Keratinocyte (primary cell): ENCODE measurements around the gene CD96. TPM values are rescaled to one million over a fixed set of nuclear protein-coding genes. Genes with fewer than 3 reads are reported as not detected.

Experiments
- DNase-seq: peaks from one replicate; pipeline ENCODE4 v3.0.0-alpha.2; 2011; ENCODE audit warnings: low read depth, missing footprints, low spot score
- FAIRE-seq: peaks from 2 replicates; lab custom pipeline; 2011; peaks lifted over from hg19 to GRCh38; lab: Jason Lieb, UNC
- H2AFZ ChIP-seq: 2 replicates; pipeline ENCODE4 v1.6.0; 2012; ENCODE audit warnings: low read length, control low read depth, inconsistent platforms; ENCODE audit not compliant: control insufficient read depth
- H3K27ac ChIP-seq: 2 replicates; pipeline ENCODE4 v1.5.1; 2011; ENCODE audit warnings: low read length; ENCODE audit not compliant: control insufficient read depth, insufficient read depth
- H3K27me3 ChIP-seq: 3 replicates; pipeline ENCODE4 v1.6.0; 2011; ENCODE audit warnings: low read length; ENCODE audit not compliant: control insufficient read depth, insufficient read depth; ENCODE audit errors: extremely low read depth
- H3K36me3 ChIP-seq, 2 experiments: 2 replicates in 1 of 2; 3 replicates in 1 of 2; pipeline ENCODE4 v1.5.1; 2011; ENCODE audit warnings: low read length in 2 of 2, mild to moderate bottlenecking in 1 of 2; ENCODE audit not compliant: control insufficient read depth in 2 of 2, insufficient read depth in 2 of 2; ENCODE audit errors: extremely low read depth in 1 of 2
- H3K4me1 ChIP-seq: 3 replicates; pipeline ENCODE4 v1.5.1; 2011; ENCODE audit warnings: low read length; ENCODE audit not compliant: control insufficient read depth, insufficient read depth; ENCODE audit errors: extremely low read depth
- H3K4me2 ChIP-seq: 3 replicates; pipeline ENCODE4 v1.6.0; 2011; ENCODE audit warnings: low read depth, low read length; ENCODE audit not compliant: control insufficient read depth, insufficient read depth; ENCODE audit errors: extremely low read depth
- H3K4me3 ChIP-seq, 3 experiments: fragments of 200-600 bp in 1 of 3; sonication (generic) in 1 of 3; 2 replicates in 2 of 3; 3 replicates in 1 of 3; pipeline ENCODE4 v1.5.1; 2011 to 2016; ENCODE audit warnings: low read length in 3 of 3, mild to moderate bottlenecking in 3 of 3, control low read depth in 2 of 3, inconsistent platforms in 1 of 3, low read depth in 1 of 3, mixed read lengths in 1 of 3, mixed run types in 1 of 3, moderate library complexity in 1 of 3; ENCODE audit not compliant: control insufficient read depth in 2 of 3, insufficient read depth in 2 of 3; ENCODE audit errors: extremely low read depth in 1 of 3
- H3K79me2 ChIP-seq: 2 replicates; pipeline ENCODE4 v1.6.0; 2012; ENCODE audit warnings: low read length; ENCODE audit not compliant: control insufficient read depth, insufficient read depth
- H3K9ac ChIP-seq: 3 replicates; pipeline ENCODE4 v1.6.0; 2011; ENCODE audit warnings: low read length; ENCODE audit not compliant: control insufficient read depth, insufficient read depth; ENCODE audit errors: extremely low read depth
- H3K9me1 ChIP-seq: 3 replicates; pipeline ENCODE4 v1.6.0; 2011; ENCODE audit warnings: low read length; ENCODE audit not compliant: control insufficient read depth, insufficient read depth; ENCODE audit errors: extremely low read depth
- H3K9me3 ChIP-seq: 2 replicates; pipeline ENCODE4 v1.5.1; 2012; ENCODE audit warnings: low read depth, low read length; ENCODE audit not compliant: control insufficient read depth
- H4K20me1 ChIP-seq: 3 replicates; pipeline ENCODE4 v1.6.0; 2011; ENCODE audit warnings: low read length; ENCODE audit not compliant: control insufficient read depth, insufficient read depth; ENCODE audit errors: extremely low read depth
- CTCF ChIP-seq, 3 experiments: IDR thresholded peaks in 1 of 3; conservative IDR thresholded peaks in 1 of 3; optimal IDR thresholded peaks in 1 of 3; 2 replicates in 2 of 3; 3 replicates in 1 of 3; pipeline versions ENCODE3 to v1.5.1; 2011; ENCODE audit warnings: low read length in 3 of 3, mild to moderate bottlenecking in 3 of 3, moderate library complexity in 2 of 3, control low read depth in 1 of 3, inconsistent platforms in 1 of 3; ENCODE audit not compliant: insufficient read depth in 2 of 3; ENCODE audit errors: extremely low read depth in 1 of 3
- EZH2 ChIP-seq: IDR thresholded peaks from one replicate; pipeline ENCODE4 v1.6.1; 2012; ENCODE audit warnings: inconsistent platforms, mild to moderate bottlenecking, low read length, moderate library complexity
- dilution Hi-C: fragments of 300-500 bp; cut with MboI; formaldehyde crosslinking; loops from one replicate; pipeline ENCODE4 v1.7.0; 2020; ENCODE audit warnings: low sequenced_read_pairs; ENCODE audit not compliant: extremely low pct_ligation_motif_present
- polyA plus RNA-seq, 5 experiments: library from polyadenylated mRNA; depleted of rRNA in 3 of 5; stranded (reverse) in 3 of 5; stranded (forward) in 1 of 5; unstranded in 1 of 5; fragments of >200 nt; gene quantifications; 1 replicate in 1 of 5; 2 replicates in 3 of 5; 3 replicates in 1 of 5; pipeline versions ENCODE4 v1.2.1 to v1.2.3, GENCODE V29; 2011 to 2012; ENCODE audit warnings: missing spikeins in 2 of 5, low read depth in 1 of 5, low replicate concordance in 1 of 5

The CD96 gene
- polyA plus RNA-seq, 1 donor (not counting 4 experiments of a cell fraction or from before 2014, with no cell fraction given): 0.13 TPM

GRCh38 chr3:111688190-111688800, 146.3 kb downstream of the CD96 start:
- no peak for DNase-seq
- dilution Hi-C loops: loop anchor here (25.0 kb wide), 1 partner anchor 101 kb away; the partner anchor contains the start of gene ZBED2

GRCh38 chr3:111690242-111690641, 148.2 kb downstream of the CD96 start:
- FAIRE-seq (peak; percentile 43), DNase-seq (no peak)
- no peaks in the 10 kb centered on the region for H4K20me1 ChIP-seq
- H3K4me3 ChIP-seq: no peak overlapping the region
- H3K27me3 ChIP-seq: no peaks in the 10 kb centered on the region
- peaks cover 17% of the 10 kb centered on the region for H3K79me2 ChIP-seq
- peaks cover 24% of the 10 kb centered on the region for H3K4me1 ChIP-seq
- H3K36me3 ChIP-seq: no peaks in the 10 kb centered on the region
- TF ChIP-seq CTCF (optimal IDR thresholded peaks at IDR 0.05 in 1 of 3, IDR thresholded peaks at IDR 0.05 in 1 of 3, conservative IDR thresholded peaks at IDR 0.05 in 1 of 3; ENCODE audit: extremely low read depth in 1 of 3, insufficient read depth in 2 of 3, low read length in 3 of 3) (no peak), EZH2 (no peak)
- H3K9me1 ChIP-seq: no peaks in the 10 kb centered on the region
- H3K27ac ChIP-seq: no peak overlapping the region
- H3K9me3 ChIP-seq: no peaks in the 10 kb centered on the region
- dilution Hi-C loops: loop anchor here (25.0 kb wide), 1 partner anchor 103 kb away; the partner anchor contains the start of gene ZBED2
- no peak overlapping the region for H3K4me2 ChIP-seq
- no peak overlapping the region for H2AFZ ChIP-seq
- H3K9ac ChIP-seq: no peak overlapping the region

More at GRCh38 chr3:111688190-111688800, 146.3 kb downstream of the CD96 start:
- peak; percentile 39 for FAIRE-seq
- H3K9me1 ChIP-seq: no peaks in the 10 kb centered on the region
- no peak overlapping the region for H3K27ac ChIP-seq
- no peak overlapping the region for H3K4me3 ChIP-seq
- H3K4me2 ChIP-seq: no peak overlapping the region
- no peaks in the 10 kb centered on the region for H3K36me3 ChIP-seq
- H2AFZ ChIP-seq: no peak overlapping the region
- no peaks in the 10 kb centered on the region for H3K9me3 ChIP-seq
- no peak for TF ChIP-seq CTCF (optimal IDR thresholded peaks at IDR 0.05 in 1 of 3, IDR thresholded peaks at IDR 0.05 in 1 of 3, conservative IDR thresholded peaks at IDR 0.05 in 1 of 3; ENCODE audit: extremely low read depth in 1 of 3, insufficient read depth in 2 of 3, low read length in 3 of 3)
- no peak for TF ChIP-seq EZH2
- no peak overlapping the region for H3K9ac ChIP-seq
- H3K27me3 ChIP-seq: no peaks in the 10 kb centered on the region
- no peaks in the 10 kb centered on the region for H4K20me1 ChIP-seq
- H3K79me2 ChIP-seq: peaks cover 15% of the 10 kb centered on the region
- peaks cover 13% of the 10 kb centered on the region for H3K4me1 ChIP-seq
